NCI-H82 treated with DMSO at 0.1 percent for 48 hours (cell line): Measurements from ENCODE around the gene VPS16.
A peak's percentile ranks its signal among the peaks of the same experiment; 100 is the strongest.
"Not testable (repeated sequence)": the region's sequence is repeated elsewhere in the genome, so short reads cannot be mapped to it uniquely, and the experiment has no call there.

Experiments used
- DNase-seq: peaks from one replicate; lab custom pipeline; 2025; ENCODE audit not compliant: unreplicated experiment; lab: John Stamatoyannopoulos, UW

VPS16 gene

DNA sequence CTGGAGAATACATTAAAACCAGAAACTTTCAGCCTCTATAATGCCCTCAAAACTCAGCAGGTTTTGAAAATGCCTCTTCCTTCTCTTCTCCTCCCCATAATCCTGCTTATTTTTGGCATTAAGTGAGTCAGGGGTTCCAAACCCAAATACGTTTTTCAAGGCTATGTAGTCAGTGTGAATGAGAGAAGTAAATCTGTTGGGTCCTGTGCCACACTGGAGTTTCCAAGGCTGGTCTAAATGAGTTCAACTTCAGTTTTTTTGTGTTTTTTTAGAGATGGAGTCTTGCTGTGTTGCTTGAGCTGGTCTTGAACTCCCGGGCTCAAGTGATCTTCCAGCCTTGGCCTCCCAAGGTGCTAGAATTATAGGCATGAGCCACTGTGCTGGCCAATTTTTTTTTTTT is 53.7 kb downstream of the VPS16 start:
- DNase-seq, result no peak

DNA sequence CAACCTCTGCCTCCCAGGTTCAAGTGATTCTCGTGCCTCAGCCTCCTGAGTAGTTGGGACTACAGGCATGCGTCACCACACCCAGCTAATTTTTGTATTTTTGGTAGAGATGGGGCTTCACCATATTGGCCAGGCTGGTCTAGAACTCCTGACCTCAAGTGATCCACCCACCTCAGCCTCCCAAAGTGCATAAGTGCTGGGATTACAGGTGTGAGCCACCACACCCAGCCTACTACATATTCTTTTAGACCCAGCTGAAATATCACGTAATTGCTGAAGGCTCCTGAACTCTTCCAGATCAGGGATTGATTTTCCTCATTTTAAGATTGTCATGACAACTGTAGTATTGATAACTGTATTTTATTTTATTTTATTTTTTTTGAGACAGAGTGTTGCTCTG is 54.6 kb downstream of the VPS16 start:
- not testable (repeated sequence) for DNase-seq

DNA sequence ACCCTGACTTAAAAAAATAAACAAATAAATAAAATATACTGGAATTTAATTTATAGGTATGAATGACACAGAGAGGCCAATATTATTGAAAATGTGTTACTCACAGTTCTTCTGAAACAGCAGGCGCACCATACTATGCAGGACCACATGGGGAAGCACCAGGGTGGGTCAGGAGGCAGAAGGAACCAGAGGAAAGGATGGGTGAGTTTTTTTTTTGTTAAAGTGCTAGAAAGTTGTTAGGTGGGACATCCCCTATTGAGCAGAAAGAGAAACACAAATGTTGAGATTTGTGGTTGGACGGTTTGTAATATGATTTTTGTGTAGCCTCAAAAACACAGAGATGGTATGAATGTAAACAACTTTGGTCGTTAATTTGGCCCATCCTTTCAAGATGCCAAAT is 58.7 kb downstream of the VPS16 start:
- DNase-seq, result no peak

DNA sequence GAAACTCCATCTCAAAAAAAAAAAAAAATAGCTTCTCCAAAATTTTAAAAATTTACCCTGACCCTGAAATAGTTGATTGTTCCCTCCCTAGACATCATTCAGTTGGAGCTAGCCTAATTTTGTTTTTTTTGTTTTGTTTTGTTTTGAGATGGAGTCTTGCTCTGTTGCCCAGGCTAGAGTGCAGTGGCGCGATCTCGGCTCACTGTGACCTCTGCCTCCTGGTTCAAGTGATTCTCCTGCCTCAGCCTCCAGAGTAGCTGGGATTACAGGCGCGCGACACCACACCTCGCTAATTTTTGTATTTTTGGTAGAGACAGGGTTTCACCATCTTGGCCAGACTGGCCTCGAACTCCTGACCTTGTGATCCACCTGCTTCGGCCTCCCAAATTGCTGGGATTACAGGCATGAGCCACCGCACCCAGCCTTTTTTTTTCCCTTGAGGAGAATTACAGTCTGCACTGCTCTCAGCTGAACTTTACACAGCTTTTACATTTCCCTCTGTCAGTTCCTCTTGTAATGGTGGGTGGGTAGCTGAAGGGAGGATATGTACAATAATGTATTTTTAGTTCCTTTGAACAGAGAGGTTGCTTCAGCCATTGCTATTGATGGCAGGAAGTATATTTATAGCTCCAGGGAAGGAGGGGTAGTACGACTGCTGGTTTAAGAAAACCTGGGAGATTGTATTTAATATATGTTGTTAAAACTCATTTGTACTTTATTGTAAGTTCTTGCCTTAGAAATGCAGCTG is 60.5 kb downstream of the VPS16 start:
- no peak for DNase-seq

DNA sequence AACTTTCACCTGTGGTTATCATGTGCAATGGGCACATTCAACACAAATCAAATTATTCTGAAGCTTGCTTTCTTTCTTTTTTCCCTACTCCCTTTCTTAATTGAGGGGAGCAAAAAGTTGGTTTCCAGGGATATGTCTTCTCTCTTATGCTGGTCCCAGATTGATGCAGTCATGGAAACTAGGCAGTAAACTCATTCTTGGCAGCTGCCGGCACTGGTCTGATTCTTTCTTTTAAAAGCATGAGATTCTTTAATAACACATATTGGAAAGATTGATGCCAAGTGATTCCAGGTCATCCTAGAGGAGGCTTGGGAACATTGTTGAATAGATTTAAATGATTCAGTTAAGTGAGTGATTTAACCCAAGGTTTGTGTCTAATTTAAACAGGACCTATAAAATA is 61.7 kb downstream of the VPS16 start:
- DNase-seq, result no peak

DNA sequence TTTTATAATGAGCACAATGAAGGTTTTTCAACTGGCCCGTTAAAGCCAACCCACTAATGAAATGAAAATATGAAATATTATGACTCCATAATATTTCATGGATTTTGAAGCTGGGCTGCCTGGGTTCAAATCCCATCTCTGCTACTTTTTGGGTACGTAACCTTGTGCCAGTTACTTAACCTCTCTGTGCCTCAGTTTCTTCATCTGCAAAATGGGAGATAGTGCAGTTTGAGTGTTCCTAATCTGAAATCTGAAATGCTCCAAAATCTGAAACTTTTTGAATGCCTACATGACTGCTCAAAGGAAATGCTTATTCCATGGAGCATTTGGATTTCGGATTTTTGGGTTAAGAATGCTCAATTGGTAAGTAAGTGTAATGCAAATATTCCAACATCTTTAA is 62.3 kb downstream of the VPS16 start:
- no peak for DNase-seq

DNA sequence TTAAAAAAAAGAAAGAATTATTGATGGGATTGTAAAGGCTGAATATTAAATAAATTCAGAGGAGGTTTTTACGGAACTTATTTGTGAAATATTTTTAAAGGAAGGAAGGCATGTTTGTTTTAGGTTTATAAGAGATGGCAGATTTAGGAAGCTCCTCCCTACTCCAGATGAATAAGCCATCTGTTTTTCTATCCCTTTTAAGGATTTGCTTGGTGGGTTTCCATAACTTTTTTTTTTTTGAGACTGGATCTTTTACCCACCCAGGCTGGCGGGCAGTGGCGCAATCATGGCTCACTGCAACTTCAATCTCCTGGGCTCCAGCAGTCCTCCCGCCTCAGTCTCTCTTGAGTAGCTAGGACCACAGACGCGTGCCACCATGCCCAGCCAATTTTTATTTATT is 63.1 kb downstream of the VPS16 start:
- DNase-seq, result no peak

DNA sequence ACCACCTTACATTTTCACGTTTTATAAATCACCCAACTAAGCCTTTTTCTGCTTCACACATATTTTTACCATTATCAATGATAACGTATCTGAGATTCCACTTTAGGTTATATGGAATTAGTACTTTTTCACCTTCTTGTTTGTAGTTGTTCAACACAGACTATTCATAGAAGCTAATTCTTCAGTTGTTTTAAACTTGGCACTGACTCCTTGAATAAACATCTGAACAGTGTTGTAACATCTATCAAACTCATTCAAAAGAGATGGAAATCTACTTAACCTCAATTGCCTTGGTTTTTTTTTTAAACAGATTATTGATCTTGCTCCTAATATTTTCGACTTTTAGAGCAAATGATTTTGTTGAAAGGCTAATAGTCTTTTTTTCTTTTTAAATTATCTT is 67.0 kb downstream of the VPS16 start:
- no peak for DNase-seq

DNA sequence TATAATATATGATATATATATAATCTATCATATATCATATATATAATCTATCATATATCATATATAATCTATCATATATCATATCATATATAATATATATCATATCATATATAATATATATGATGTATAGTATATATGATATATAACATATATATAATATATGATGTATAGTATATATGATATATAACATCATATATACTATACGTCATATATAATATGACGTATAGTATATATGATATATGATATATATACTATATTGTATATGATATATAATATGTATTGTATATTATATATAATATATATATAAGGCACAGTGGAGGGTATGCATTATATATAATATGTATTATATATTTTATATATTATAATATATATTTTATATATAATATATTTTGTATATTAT is 69.4 kb downstream of the VPS16 start:
- DNase-seq, result no peak

DNA sequence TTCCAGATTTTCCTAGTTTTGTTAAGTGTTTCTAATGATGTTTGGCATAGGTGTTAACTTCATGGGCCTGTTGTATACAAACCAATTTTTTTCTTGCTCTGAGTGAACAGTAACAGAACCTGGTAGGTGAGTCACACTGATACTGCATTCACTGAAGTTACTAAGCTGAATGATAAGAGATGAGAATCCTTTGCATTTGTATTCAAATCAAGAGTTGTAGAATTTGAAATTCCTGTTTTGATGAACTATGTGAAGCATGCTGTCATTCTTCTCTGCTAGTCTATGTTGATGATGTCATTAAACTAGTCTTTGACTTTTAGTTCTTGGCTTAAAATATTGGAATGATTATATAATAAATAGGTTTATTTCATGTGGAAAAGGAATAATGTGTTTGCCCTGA is 70.7 kb downstream of the VPS16 start:
- DNase-seq, result no peak

DNA sequence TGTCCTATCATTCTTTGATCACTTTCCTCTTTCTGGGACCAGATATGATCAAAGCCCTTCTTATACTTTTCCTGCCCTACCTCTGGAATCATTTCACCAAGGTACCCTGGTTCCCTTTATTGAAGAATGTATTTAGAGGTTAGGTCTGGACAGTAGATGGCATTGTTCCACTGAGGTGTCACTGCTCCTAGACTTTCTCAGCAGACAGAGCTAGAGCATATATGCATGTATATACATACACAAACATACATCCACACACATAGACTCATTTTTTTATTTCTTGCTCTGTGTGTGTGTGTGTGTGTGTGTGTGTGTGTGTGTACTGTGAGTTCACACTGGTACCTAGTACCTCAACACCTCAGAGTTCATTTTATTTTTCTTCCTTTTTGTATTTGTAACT is 73.6 kb downstream of the VPS16 start:
- peak; percentile 39 for DNase-seq
